OCI-LY7 (cell line): ENCODE data around the gene GPS1. TPM values are rescaled to one million over a fixed set of nuclear protein-coding genes. Genes with fewer than 3 reads are reported as not detected.
A peak's percentile ranks its signal among the peaks of the same experiment; 100 is the strongest.

Experiments
- BruUV-seq: library from RNA; stranded (reverse); fragments of 400-500 nt; replicated peaks from 2 replicates; lab custom pipeline; 2021; lab: Mats Ljungman, UMichigan
- CTCF ChIA-PET: fragments of 300-600 bp; sonication (Branson Sonifier 250); formaldehyde crosslinking; loops from one replicate; lab custom pipeline; 2022; ENCODE audit warnings: antibody characterized with exemption; ENCODE audit not compliant: unreplicated experiment; lab: Charles Lee
- POLR2A ChIA-PET: fragments of 300-600 bp; sonication (Branson Sonifier 250); formaldehyde crosslinking; loops from one replicate; lab custom pipeline; 2022; ENCODE audit warnings: antibody characterized with exemption; lab: Charles Lee
- DNase-seq: peaks from one replicate; pipeline ENCODE4 v3.0.0-alpha.2; 2015; ENCODE audit warnings: low spot score
- H2AFZ ChIP-seq: fragments of 200-600 bp; sonication (generic), shearing (Covaris generic); 2 replicates; pipeline ENCODE4 v1.6.1; 2014; ENCODE audit warnings: mild to moderate bottlenecking, antibody characterized with exemption, low read length, moderate library complexity
- H3K27ac ChIP-seq: fragments of 200-600 bp; sonication (generic); 2 replicates; pipeline ENCODE4 v1.5.1; 2014; ENCODE audit warnings: mixed run types, low read depth, mild to moderate bottlenecking, moderate library complexity, low read length, inconsistent platforms; ENCODE audit not compliant: poor library complexity, severe bottlenecking
- H3K36me3 ChIP-seq: fragments of 200-600 bp; sonication (generic); 2 replicates; pipeline ENCODE4 v1.6.1; 2014; ENCODE audit warnings: mild to moderate bottlenecking, antibody characterized with exemption, low read length, moderate library complexity, mixed read lengths; ENCODE audit not compliant: insufficient read depth
- H3K4me1 ChIP-seq: fragments of 200-600 bp; sonication (generic); 2 replicates; pipeline ENCODE4 v1.5.1; 2014; ENCODE audit warnings: mild to moderate bottlenecking, low read length; ENCODE audit not compliant: insufficient read depth, poor library complexity, severe bottlenecking
- H3K4me2 ChIP-seq: fragments of 200-600 bp; sonication (generic); 2 replicates; pipeline ENCODE4 v1.6.1; 2014; ENCODE audit warnings: mild to moderate bottlenecking, low read length
- H3K4me3 ChIP-seq: fragments of 200-600 bp; sonication (generic); 2 replicates; pipeline ENCODE4 v1.5.1; 2014; ENCODE audit warnings: mild to moderate bottlenecking, low read depth, low read length; ENCODE audit not compliant: poor library complexity, severe bottlenecking
- H3K79me2 ChIP-seq: fragments of 200-600 bp; sonication (generic); 2 replicates; pipeline ENCODE4 v1.6.1; 2016; ENCODE audit warnings: low read depth, mild to moderate bottlenecking, low read length, moderate library complexity, mixed read lengths; ENCODE audit not compliant: insufficient read depth
- H3K9me2 ChIP-seq: fragments of 200-600 bp; sonication (generic); 2 replicates; pipeline ENCODE4 v1.6.1; 2016; ENCODE audit warnings: mild to moderate bottlenecking, low read length, mixed read lengths; ENCODE audit not compliant: insufficient read depth
- H3K9me3 ChIP-seq: fragments of 200-600 bp; sonication (generic); 2 replicates; pipeline ENCODE4 v1.6.1; 2014; ENCODE audit warnings: mild to moderate bottlenecking, mixed run types, low read length, mixed read lengths
- H4K20me1 ChIP-seq: fragments of 200-600 bp; sonication (generic); 2 replicates; pipeline ENCODE4 v1.6.1; 2014; ENCODE audit warnings: mild to moderate bottlenecking, antibody characterized with exemption, low read length, moderate library complexity, mixed read lengths; ENCODE audit not compliant: insufficient read depth
- CTCF ChIP-seq: fragments of 200-600 bp; sonication (generic); conservative IDR thresholded peaks from 2 replicates; pipeline ENCODE4 v1.5.1; 2014; ENCODE audit warnings: mild to moderate bottlenecking, antibody characterized with exemption, low read length, moderate library complexity, mixed read lengths
- EZH2phosphoT487 ChIP-seq: fragments of 200-600 bp; sonication (generic); IDR thresholded peaks from 2 replicates; pipeline ENCODE4 v1.6.1; 2018; ENCODE audit warnings: low read depth, borderline replicate concordance, mild to moderate bottlenecking, mixed run types, antibody characterized with exemption, low read length, moderate library complexity, mixed read lengths
- intact Hi-C: fragments of 100-400 bp; cut with micrococcal nuclease; formaldehyde crosslinking; loops from one replicate; pipeline ENCODE4 v1.10.0; 2022; ENCODE audit not compliant: unreplicated experiment
- total RNA-seq, 2 experiments: library from RNA; depleted of rRNA in 1 of 2; stranded (reverse); fragments of >200 nt in 1 of 2; shearing (Covaris generic) in 1 of 2; gene quantifications; 2 replicates each; pipeline ENCODE4 v1.2.3, GENCODE V29; 2014 to 2022

Gene GPS1
- total RNA-seq, 2 experiments from 2014 or later = 133 to 169 TPM

GRCh38 chr17:82018989-82019689 is 32.6 kb upstream of the GPS1 start:
- no peak overlapping the region for H3K27ac ChIP-seq
- no peaks in the 10 kb centered on the region for H3K9me3 ChIP-seq
- peaks cover 11% of the 10 kb centered on the region; the same call in 1 of the 2 replicates for H3K36me3 ChIP-seq
- intact Hi-C loops = no loop called here
- TF ChIP-seq EZH2phosphoT487 = no peak
- POLR2A ChIA-PET = no interaction called here
- H3K9me2 ChIP-seq = no peaks in the 10 kb centered on the region
- no peak overlapping the region for H3K4me2 ChIP-seq
- peaks cover 12% of the 10 kb centered on the region; the same call in 1 of the 2 replicates for H3K79me2 ChIP-seq
- H4K20me1 ChIP-seq = no peaks in the 10 kb centered on the region
- BruUV-seq = no TSS peak
- no peak for DNase-seq
- H2AFZ ChIP-seq = no peak overlapping the region
- H3K4me1 ChIP-seq = peaks cover 26% of the 10 kb centered on the region
- CTCF ChIA-PET = interaction anchor here (1.0 kb wide), 1 partner anchor 53 kb away, joined by 3 read pairs; no protein-coding TSS in a partner anchor
- H3K4me3 ChIP-seq = no peak overlapping the region

DNA sequence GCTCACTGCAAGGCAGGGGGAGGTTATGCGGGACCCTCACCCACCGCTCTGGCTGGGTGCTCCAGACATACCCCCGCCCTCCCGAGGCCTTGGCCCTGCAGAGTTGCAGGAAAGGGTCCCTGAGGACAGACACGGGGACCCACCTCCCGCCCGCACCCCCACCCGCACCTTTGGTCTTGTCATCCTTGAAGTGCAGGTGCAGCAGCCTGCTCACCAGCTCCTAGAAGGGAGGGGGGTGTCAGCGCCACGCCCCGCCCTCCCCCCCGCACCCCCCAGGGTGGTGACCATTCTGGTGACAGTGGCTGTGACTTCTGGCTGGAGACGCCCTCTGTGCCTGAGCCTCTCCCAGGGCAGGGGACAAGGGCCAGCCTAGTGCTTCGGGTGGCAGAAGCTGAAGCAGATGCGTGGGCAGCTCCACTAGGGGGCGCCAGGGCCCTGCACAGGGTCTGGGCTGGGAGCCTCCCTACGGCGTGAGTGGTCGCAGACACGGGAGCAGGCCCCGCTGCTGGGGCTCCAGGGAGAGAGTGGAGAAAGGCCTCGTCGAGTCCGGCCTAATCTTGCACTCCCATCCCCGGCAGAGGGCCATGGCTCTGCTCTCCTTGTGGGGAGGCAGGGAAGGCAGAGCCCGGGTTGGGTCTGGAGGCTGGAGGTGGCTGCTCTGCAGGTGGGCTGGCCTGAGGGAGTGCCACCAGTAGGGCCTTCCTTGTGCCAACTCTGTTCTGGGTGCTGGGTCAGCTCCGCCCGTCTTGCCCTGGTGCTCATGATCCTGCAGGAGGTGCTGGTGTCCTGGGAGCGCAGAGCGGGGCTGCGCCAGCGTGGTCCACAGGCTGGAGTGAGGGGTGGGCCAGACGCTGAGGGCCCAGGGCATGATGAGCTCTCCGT is 31.8 kb upstream of the GPS1 start:
- ChIA-PET POLR2A (interaction anchor here (1.1 kb wide), 1 partner anchor 20 kb away, joined by 3 read pairs; no protein-coding TSS in a partner anchor), CTCF (interaction anchor here (0.6 to 3.8 kb wide), 5 partner anchors 18 to 160 kb away, joined by 3 to 19 read pairs (median 3); partner anchors contain the start of genes ASPSCR1 and DCXR)
- Histone ChIP-seq H3K4me1 (peaks cover 30% of the 10 kb centered on the region), H3K27ac (no peak overlapping the region), H3K9me3 (no peaks in the 10 kb centered on the region), H3K4me2 (peak overlapping the region; percentile 87; the same call in 1 of the 2 replicates), H2AFZ (no peak overlapping the region), H3K36me3 (peaks cover 11% of the 10 kb centered on the region; the same call in 1 of the 2 replicates), H4K20me1 (no peaks in the 10 kb centered on the region), H3K9me2 (no peaks in the 10 kb centered on the region), H3K79me2 (peaks cover 12% of the 10 kb centered on the region; the same call in 1 of the 2 replicates), H3K4me3 (no peak overlapping the region)
- TF ChIP-seq EZH2phosphoT487 (no peak), CTCF (peak; percentile 97)
- BruUV-seq = no TSS peak
- peak; percentile 86 for DNase-seq
- intact Hi-C loops = loop anchor here (2.0 kb wide), 1 partner anchor 149 kb away; the partner anchor contains the start of gene ARHGDIA

DNA sequence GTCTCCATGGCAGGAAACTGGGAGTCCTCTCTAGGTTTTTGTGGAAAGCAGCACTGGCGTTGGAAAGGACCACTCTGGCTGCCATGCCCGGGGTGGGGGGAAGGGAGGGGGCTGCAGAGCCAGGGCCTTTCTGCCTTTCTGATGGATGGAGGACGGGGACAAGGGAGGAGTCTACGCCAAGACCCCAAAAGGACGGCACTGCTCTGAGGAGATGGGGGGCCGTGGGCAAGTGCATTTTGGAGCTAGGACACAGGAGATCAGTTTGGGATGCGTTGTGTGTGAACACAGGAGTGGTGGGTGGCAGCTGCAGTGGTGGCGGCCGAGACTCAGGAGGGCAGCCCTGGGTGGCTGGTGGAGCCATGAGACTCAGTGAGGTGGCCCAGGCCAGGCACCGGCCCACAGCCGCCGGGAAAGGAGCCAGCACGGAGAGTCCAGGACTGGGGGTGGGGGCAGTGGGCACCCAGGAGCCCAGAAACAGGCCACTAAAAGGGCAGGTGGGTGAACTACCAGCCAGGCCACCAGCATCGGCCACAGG is 31.1 kb upstream of the GPS1 start:
- Histone ChIP-seq H3K79me2 (peaks cover 12% of the 10 kb centered on the region; the same call in 1 of the 2 replicates), H3K4me1 (peaks cover 30% of the 10 kb centered on the region), H3K27ac (no peak overlapping the region), H3K9me2 (no peaks in the 10 kb centered on the region), H3K4me3 (peak overlapping the region; percentile 94), H3K36me3 (peaks cover 11% of the 10 kb centered on the region; the same call in 1 of the 2 replicates), H3K4me2 (peak overlapping the region; percentile 87), H2AFZ (no peak overlapping the region), H4K20me1 (no peaks in the 10 kb centered on the region), H3K9me3 (no peaks in the 10 kb centered on the region)
- no peak for DNase-seq
- CTCF ChIA-PET = interaction anchor here (0.6 to 3.8 kb wide), 7 partner anchors 17 to 161 kb away, joined by 3 to 19 read pairs (median 3); partner anchors contain the start of genes ASPSCR1 and DCXR
- no TSS peak for BruUV-seq
- TF ChIP-seq CTCF (no peak), EZH2phosphoT487 (no peak)
- intact Hi-C loops = loop anchor here (1.0 to 2.0 kb wide), 2 partner anchors 61 to 150 kb away; partner anchors contain the start of gene ARHGDIA
- POLR2A ChIA-PET = interaction anchor here (0.9 to 1.1 kb wide), 2 partner anchors 17 to 20 kb away, joined by 3 read pairs; partner anchors contain the start of gene DCXR
